Ascending aorta (tissue), 2 donors: ENCODE measurements around the gene TEX35. TPM values are rescaled to one million over a fixed set of nuclear protein-coding genes. Genes with fewer than 3 reads are reported as not detected.

ENCODE experiments used
- DNase-seq, 2 donors: peaks; one replicate each; pipeline ENCODE4 v3.0.0-alpha.2; 2019; ENCODE audit warnings: low spot score in 2 of 2
- H3K27ac ChIP-seq, 2 donors: fragments of 200-600 bp; sonication (generic); one replicate each; pipeline ENCODE4 v1.5.1; 2016 to 2017; ENCODE audit warnings: mild to moderate bottlenecking in 1 of 2
- H3K27me3 ChIP-seq: fragments of 200-600 bp; sonication (generic); one replicate; pipeline ENCODE4 v1.5.1; 2017
- H3K36me3 ChIP-seq, 2 donors: fragments of 200-600 bp; sonication (generic); one replicate each; pipeline ENCODE4 v1.5.1; 2016
- H3K4me1 ChIP-seq, 2 donors: fragments of 200-600 bp; sonication (generic); one replicate each; pipeline ENCODE4 v1.5.1; 2016 to 2017; ENCODE audit warnings: mild to moderate bottlenecking in 1 of 2
- H3K4me3 ChIP-seq, 2 donors: fragments of 200-600 bp; sonication (generic); one replicate each; pipeline ENCODE4 v1.5.1; 2016 to 2017; ENCODE audit warnings: mild to moderate bottlenecking in 1 of 2
- H3K9me3 ChIP-seq, 2 donors: fragments of 200-600 bp; sonication (generic); one replicate each; pipeline ENCODE4 v1.5.1; 2016
- intact Hi-C: fragments of 100-400 bp; cut with DNase I; formaldehyde crosslinking; loops from one replicate; pipeline ENCODE4 v1.15.1; 2023
- total RNA-seq: library from RNA; depleted of rRNA; stranded (reverse); fragments of >200 nt; gene quantifications from one replicate; pipeline ENCODE4 v1.1.0, GENCODE V29; 2016
- TF ChIP-seq, protein P1 (sequence below), 3 experiments: fragments of 200-600 bp in 2 of 3; fragments of 450-650 bp in 1 of 3; sonication (generic) in 2 of 3; IDR thresholded peaks; one replicate each; pipeline ENCODE4 v1.5.1; 2016 to 2019; ENCODE audit warnings: antibody characterized with exemption in 3 of 3, mild to moderate bottlenecking in 1 of 3, moderate library complexity in 1 of 3

TEX35 gene
- total RNA-seq, 1 donor from 2014 or later = not detected

DNA sequence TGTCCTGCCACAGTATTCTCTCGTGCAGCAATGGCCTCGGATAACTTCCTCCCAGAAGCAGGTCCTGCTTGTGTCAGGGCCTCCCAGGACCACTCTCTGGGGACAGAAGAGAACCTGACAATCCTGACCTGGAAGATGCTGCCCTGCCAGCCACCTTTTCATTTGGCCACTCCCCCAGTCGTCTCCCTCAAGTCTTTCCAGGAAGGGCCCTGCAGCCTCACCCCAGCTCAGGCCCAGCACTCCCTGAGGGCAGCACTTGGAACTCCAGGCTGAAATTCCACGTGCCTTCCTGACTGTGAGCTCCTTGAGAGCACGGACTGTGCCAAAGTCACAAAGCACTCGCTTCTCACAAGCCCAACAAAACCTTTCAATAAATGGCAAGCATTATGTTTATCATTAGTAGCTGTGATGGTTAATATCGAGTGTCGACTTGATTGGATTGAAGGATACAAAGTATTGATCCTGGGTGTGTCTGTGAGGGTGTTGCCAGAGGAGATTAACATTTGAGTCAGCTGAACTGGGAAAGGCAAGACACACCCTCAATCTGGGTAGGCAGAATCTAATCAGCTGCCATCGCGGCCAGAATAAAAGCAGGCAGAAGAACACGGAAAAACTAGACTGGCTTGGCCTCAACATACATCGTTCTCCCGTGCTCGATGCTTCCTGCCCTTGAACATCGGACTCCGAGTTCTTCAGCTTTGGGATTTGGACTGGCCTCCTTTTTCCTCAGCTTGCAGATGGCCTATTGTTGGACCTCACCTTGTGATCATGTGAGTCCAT lies 13.8 kb upstream of the TEX35 start:
- Histone ChIP-seq H3K27ac (no peak overlapping the region), H3K27me3 (no peaks in the 10 kb centered on the region), H3K9me3 (no peaks in the 10 kb centered on the region), H3K4me1 (no peaks in the 10 kb centered on the region), H3K4me3 (no peak overlapping the region), H3K36me3 (no peaks in the 10 kb centered on the region)
- intact Hi-C loops = no loop called here
- TF ChIP-seq, protein P1, sequence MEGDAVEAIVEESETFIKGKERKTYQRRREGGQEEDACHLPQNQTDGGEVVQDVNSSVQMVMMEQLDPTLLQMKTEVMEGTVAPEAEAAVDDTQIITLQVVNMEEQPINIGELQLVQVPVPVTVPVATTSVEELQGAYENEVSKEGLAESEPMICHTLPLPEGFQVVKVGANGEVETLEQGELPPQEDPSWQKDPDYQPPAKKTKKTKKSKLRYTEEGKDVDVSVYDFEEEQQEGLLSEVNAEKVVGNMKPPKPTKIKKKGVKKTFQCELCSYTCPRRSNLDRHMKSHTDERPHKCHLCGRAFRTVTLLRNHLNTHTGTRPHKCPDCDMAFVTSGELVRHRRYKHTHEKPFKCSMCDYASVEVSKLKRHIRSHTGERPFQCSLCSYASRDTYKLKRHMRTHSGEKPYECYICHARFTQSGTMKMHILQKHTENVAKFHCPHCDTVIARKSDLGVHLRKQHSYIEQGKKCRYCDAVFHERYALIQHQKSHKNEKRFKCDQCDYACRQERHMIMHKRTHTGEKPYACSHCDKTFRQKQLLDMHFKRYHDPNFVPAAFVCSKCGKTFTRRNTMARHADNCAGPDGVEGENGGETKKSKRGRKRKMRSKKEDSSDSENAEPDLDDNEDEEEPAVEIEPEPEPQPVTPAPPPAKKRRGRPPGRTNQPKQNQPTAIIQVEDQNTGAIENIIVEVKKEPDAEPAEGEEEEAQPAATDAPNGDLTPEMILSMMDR (IDR thresholded peaks at IDR 0.05) = no peak
- DNase-seq = no peak

DNA sequence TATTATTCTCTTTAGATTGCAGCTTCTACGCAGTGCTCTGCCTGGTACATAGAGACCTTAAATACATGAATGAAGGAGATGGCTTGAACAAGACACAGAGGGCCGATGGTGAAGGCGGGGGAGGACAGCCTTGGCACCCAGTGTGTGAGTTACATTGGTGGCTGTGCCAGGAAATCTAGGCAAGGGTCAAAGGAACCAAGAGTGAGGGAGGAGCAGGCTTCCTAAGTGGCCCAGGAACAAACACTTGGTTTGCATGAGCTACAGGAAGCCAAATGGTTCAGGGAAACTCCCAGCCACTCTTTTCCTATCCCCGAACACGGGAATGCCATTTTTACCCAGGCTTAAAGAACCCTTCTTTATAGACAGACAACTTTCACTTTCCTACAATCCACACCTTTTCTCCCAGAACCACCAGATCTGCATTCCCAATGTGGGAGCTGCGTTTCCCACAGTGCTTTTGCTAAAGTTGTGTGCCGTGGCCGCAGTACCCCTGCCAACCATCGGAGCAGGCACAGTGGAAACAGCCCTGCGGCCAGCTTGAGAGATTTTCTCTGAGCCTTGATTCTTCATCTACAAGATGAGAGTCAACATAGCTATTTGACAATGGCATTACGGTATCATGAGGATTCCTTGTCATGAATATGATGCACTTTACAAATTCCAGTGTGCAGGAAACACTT lies 12.7 kb upstream of the TEX35 start:
- Histone ChIP-seq H3K27ac (no peak overlapping the region), H3K27me3 (no peaks in the 10 kb centered on the region), H3K36me3 (no peaks in the 10 kb centered on the region), H3K4me3 (no peak overlapping the region), H3K4me1 (no peaks in the 10 kb centered on the region), H3K9me3 (no peaks in the 10 kb centered on the region)
- intact Hi-C loops = loop anchor here (5.0 kb wide), 1 partner anchor 188 kb away; no protein-coding TSS in a partner anchor
- DNase-seq = peak in 1 of 2 donors; percentile 44
- TF ChIP-seq, protein P1 (IDR thresholded peaks at IDR 0.05) = no peak

DNA sequence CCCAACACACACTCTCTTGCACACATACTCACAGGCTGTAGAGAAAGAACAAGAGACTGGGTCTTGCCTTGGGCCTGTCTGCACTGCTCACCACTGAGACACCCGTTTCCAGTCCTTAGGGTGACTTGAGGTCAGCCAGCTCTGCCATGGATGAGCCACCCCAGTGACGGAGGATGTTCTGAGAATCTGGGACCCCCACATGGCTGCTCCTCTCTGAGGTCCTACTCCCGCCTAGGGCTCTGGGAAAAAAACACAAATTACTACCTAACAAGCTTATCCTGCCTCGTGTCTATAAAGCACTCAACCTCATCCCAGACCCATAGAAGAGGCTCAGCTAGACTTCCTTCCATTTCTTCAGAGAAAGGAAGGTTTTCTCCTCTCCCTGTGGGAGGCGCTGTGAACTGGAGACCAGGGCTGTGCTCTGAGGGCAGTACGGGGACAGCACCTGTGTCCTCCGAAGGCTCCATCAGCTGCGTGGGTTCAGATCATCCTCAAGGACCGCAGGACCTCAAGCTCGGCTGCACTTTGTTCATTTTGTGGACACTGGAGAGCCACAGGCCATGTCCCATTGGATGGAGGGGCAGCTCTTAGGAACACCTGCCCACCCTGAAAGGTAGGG lies 11.9 kb upstream of the TEX35 start:
- intact Hi-C loops = loop anchor here (5.0 kb wide), 1 partner anchor 189 kb away; no protein-coding TSS in a partner anchor
- DNase-seq = peak in 1 of 2 donors; percentile 50
- no peaks in the 10 kb centered on the region for H3K27me3 ChIP-seq
- H3K4me1 ChIP-seq = no peaks in the 10 kb centered on the region
- no peaks in the 10 kb centered on the region for H3K9me3 ChIP-seq
- no peak overlapping the region for H3K4me3 ChIP-seq
- H3K27ac ChIP-seq = no peak overlapping the region
- no peaks in the 10 kb centered on the region for H3K36me3 ChIP-seq
- TF ChIP-seq, protein P1 (IDR thresholded peaks at IDR 0.05) = no peak

DNA sequence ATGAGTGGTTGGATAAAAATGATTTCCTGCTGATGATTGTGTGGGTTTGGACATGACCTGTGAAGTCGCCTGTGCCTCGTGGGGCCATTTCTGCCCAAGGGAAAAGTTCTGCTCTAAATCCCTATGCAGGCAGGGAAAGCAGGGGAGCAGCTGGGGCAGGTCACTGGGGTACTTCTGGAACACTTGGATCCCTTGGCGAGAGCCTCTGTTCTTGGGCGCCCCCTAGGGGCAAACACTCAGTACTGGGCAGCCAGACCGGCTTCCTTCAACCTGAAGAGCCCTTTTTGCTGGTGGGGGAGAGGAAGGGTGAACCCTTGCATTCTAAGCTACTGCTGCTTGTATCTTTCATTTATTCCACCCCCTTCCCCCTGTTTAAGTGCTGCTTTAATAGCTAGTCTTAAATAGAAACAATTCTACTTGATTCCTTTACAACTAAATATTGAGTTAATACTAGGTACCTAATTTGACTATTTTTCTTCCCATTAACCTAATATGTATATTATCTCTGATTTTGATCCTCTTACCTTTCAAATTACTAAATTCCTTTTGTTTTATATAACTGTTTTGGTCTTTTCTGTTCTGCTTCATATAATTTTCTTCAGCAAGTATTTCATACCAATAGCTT lies 11.1 kb upstream of the TEX35 start:
- Histone ChIP-seq H3K4me1 (no peaks in the 10 kb centered on the region), H3K9me3 (no peaks in the 10 kb centered on the region), H3K27ac (no peak overlapping the region), H3K36me3 (no peaks in the 10 kb centered on the region), H3K4me3 (no peak overlapping the region), H3K27me3 (no peaks in the 10 kb centered on the region)
- intact Hi-C loops = loop anchor here (5.0 kb wide), 1 partner anchor 190 kb away; no protein-coding TSS in a partner anchor
- peak in 1 of 2 donors; percentile 75 for DNase-seq
- TF ChIP-seq, protein P1 (IDR thresholded peaks at IDR 0.05) = peak; percentile 45 to 71 (median 65)

DNA sequence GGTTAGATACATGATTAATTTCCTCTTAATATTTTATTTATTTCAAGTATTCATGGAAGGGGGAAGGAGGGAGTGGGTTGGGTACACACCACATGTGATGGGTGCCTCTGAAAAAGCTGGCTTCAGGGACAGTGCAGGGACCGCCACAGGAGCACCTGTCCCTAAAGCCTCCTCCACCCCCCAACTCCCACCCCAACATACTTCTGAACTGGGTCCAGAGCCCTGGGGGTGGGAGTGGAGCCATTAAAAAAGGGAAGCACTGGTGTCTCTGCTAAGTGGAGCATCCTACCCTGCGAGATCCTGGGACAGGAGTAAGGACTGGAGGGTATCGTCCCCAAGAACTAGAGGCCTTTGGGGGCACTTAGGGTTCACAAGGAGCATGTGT lies 10.6 kb upstream of the TEX35 start:
- no peaks in the 10 kb centered on the region for H3K36me3 ChIP-seq
- no peak overlapping the region for H3K27ac ChIP-seq
- no peaks in the 10 kb centered on the region for H3K4me1 ChIP-seq
- H3K9me3 ChIP-seq = no peaks in the 10 kb centered on the region
- no peaks in the 10 kb centered on the region for H3K27me3 ChIP-seq
- intact Hi-C loops = loop anchor here (5.0 kb wide), 1 partner anchor 190 kb away; no protein-coding TSS in a partner anchor
- DNase-seq = peak in 1 of 2 donors; percentile 55
- no peak overlapping the region for H3K4me3 ChIP-seq
- TF ChIP-seq, protein P1 (IDR thresholded peaks at IDR 0.05) = no peak
